Panc1 (cell line): ENCODE results near the gene RHBG. TPM values are rescaled to one million over a fixed set of nuclear protein-coding genes. Genes with fewer than 3 reads are reported as not detected.

Experiments used
- ATAC-seq: fragments of 200-7000 bp; cut with Tn5 transposase; 2 replicates; pipeline ENCODE4 v1.9.1; 2020; ENCODE audit warnings: mild to moderate bottlenecking, moderate library complexity
- BruUV-seq: library from RNA; stranded (reverse); fragments of 400-500 nt; replicated peaks from 2 replicates; lab custom pipeline; 2021; lab: Mats Ljungman, UMichigan
- CTCF ChIA-PET: fragments of 300-600 bp; sonication (Branson Sonifier 250); formaldehyde crosslinking; loops from one replicate; lab custom pipeline; 2022; ENCODE audit warnings: antibody characterized with exemption; lab: Charles Lee
- POLR2A ChIA-PET: fragments of 300-600 bp; sonication (Branson Sonifier 250); formaldehyde crosslinking; loops from one replicate; lab custom pipeline; 2022; ENCODE audit warnings: antibody characterized with exemption; lab: Charles Lee
- DNase-seq: peaks from one replicate; pipeline ENCODE4 v3.0.0-alpha.2; 2010; ENCODE audit warnings: low read depth, low spot score
- H3K27ac ChIP-seq: 2 replicates; pipeline ENCODE4 v1.5.1; 2011; ENCODE audit warnings: mild to moderate bottlenecking, low read length, inconsistent platforms
- H3K27me3 ChIP-seq: fragments of 200-500 bp; sonication (Bioruptor generic); 2 replicates; pipeline ENCODE4 v1.6.0; 2014; ENCODE audit warnings: low read length, inconsistent platforms; ENCODE audit not compliant: control insufficient read depth, insufficient read depth
- H3K36me3 ChIP-seq: fragments of 200-500 bp; sonication (Bioruptor generic); 2 replicates; pipeline ENCODE4 v1.5.1; 2014; ENCODE audit warnings: inconsistent platforms, mild to moderate bottlenecking, low read length, moderate library complexity; ENCODE audit not compliant: control insufficient read depth, insufficient read depth
- H3K4me1 ChIP-seq: 2 replicates; pipeline ENCODE4 v1.5.1; 2011; ENCODE audit warnings: inconsistent platforms, mild to moderate bottlenecking, low read length, moderate library complexity; ENCODE audit not compliant: control insufficient read depth, insufficient read depth
- H3K4me3 ChIP-seq, 2 experiments: 2 replicates each; pipeline ENCODE4 v1.5.1; 2011 to 2012; ENCODE audit warnings: low read depth in 2 of 2, low read length in 2 of 2, mild to moderate bottlenecking in 2 of 2, inconsistent platforms in 1 of 2, moderate library complexity in 1 of 2
- H3K9me3 ChIP-seq: fragments of 200-500 bp; sonication (Bioruptor generic); 2 replicates; pipeline ENCODE4 v1.5.1; 2014; ENCODE audit warnings: low read depth, mild to moderate bottlenecking, inconsistent platforms, low read length, moderate library complexity; ENCODE audit not compliant: control insufficient read depth, insufficient read depth
- POLR2AphosphoS5 ChIP-seq: IDR thresholded peaks from 2 replicates; pipeline ENCODE4 v1.6.1; 2012; ENCODE audit warnings: mild to moderate bottlenecking, low read depth, low read length, moderate library complexity
- TCF7L2 ChIP-seq: IDR thresholded peaks from 2 replicates; pipeline ENCODE4 v1.6.1; 2011; ENCODE audit warnings: mild to moderate bottlenecking, low read depth, low read length, inconsistent platforms
- in situ Hi-C: cut with HindIII; loops from 2 replicates; pipeline ENCODE4 v1.10.0; 2016; ENCODE audit warnings: low sequenced_read_pairs, low pct_unique_long_range_greater_than_20kb
- intact Hi-C: fragments of 100-400 bp; cut with micrococcal nuclease; formaldehyde crosslinking; loops from one replicate; pipeline ENCODE4 v1.10.0; 2022; ENCODE audit not compliant: unreplicated experiment
- total RNA-seq: library from RNA; stranded (reverse); gene quantifications from one replicate; pipeline ENCODE4 v1.2.1, GENCODE V29; 2021; ENCODE audit not compliant: unreplicated experiment
- TF ChIP-seq, protein P1 (sequence below): fragments of 450-650 bp; IDR thresholded peaks from 2 replicates; pipeline ENCODE4 v1.5.1; 2017; ENCODE audit warnings: mild to moderate bottlenecking
- TF ChIP-seq, protein P2 (sequence below), 2 experiments: IDR thresholded peaks; 2 replicates each; pipeline ENCODE4 v1.6.1; 2011 to 2012; ENCODE audit warnings: low read depth in 2 of 2, control low read depth in 1 of 2, low read length in 1 of 2, mild to moderate bottlenecking in 1 of 2, moderate library complexity in 1 of 2; ENCODE audit not compliant: insufficient read depth in 1 of 2

Gene RHBG
- total RNA-seq, 1 experiment from 2014 or later, result 0.28 TPM

DNA sequence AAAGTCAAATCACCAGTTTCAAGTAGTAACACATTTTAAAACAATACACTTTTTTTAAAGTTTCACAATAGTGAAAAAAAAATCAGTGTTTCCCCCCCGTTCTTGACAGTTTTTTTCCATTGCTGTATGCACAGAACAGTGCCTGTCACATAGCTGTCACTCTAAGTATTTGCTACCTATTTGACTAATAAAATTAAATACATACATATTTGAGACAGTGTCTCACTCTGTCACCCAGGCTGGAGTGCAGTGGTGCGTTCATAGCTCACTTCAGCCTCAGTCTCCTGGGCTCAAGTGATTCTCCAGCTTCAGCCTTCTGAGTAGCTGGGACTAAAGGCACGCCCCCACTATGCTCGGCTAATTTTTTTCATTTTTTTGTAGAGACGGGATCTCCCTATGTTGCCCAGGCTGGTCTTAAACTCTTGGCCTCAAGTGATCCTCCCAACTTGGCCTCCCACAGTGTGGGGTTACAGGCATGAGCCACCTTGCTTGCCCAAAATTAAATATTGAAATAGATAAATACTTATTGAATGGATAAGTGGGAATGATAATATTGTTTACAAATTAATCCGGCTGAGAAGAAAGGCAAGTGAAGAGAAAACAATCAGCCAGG is 12.6 kb upstream of the RHBG start:
- POLR2A ChIA-PET, result interaction anchor here (0.6 kb wide), 1 partner anchor 124 kb away, joined by 3 read pairs; no protein-coding TSS in a partner anchor
- intact Hi-C loops (no loop called here), in situ Hi-C loops (no loop called here)
- DNase-seq (no peak), ATAC-seq (peak; percentile 3; the same call in 1 of the 2 replicates)
- Histone ChIP-seq H3K9me3 (no peaks in the 10 kb centered on the region), H3K4me3 (no peak overlapping the region; a peak in 1 of 4 replicates), H3K36me3 (no peaks in the 10 kb centered on the region), H3K27ac (no peak overlapping the region), H3K27me3 (no peaks in the 10 kb centered on the region), H3K4me1 (no peaks in the 10 kb centered on the region)
- TF ChIP-seq, protein P1, sequence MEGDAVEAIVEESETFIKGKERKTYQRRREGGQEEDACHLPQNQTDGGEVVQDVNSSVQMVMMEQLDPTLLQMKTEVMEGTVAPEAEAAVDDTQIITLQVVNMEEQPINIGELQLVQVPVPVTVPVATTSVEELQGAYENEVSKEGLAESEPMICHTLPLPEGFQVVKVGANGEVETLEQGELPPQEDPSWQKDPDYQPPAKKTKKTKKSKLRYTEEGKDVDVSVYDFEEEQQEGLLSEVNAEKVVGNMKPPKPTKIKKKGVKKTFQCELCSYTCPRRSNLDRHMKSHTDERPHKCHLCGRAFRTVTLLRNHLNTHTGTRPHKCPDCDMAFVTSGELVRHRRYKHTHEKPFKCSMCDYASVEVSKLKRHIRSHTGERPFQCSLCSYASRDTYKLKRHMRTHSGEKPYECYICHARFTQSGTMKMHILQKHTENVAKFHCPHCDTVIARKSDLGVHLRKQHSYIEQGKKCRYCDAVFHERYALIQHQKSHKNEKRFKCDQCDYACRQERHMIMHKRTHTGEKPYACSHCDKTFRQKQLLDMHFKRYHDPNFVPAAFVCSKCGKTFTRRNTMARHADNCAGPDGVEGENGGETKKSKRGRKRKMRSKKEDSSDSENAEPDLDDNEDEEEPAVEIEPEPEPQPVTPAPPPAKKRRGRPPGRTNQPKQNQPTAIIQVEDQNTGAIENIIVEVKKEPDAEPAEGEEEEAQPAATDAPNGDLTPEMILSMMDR, result no peak
- TF ChIP-seq POLR2AphosphoS5, result no peak
- TF ChIP-seq, protein P2, sequence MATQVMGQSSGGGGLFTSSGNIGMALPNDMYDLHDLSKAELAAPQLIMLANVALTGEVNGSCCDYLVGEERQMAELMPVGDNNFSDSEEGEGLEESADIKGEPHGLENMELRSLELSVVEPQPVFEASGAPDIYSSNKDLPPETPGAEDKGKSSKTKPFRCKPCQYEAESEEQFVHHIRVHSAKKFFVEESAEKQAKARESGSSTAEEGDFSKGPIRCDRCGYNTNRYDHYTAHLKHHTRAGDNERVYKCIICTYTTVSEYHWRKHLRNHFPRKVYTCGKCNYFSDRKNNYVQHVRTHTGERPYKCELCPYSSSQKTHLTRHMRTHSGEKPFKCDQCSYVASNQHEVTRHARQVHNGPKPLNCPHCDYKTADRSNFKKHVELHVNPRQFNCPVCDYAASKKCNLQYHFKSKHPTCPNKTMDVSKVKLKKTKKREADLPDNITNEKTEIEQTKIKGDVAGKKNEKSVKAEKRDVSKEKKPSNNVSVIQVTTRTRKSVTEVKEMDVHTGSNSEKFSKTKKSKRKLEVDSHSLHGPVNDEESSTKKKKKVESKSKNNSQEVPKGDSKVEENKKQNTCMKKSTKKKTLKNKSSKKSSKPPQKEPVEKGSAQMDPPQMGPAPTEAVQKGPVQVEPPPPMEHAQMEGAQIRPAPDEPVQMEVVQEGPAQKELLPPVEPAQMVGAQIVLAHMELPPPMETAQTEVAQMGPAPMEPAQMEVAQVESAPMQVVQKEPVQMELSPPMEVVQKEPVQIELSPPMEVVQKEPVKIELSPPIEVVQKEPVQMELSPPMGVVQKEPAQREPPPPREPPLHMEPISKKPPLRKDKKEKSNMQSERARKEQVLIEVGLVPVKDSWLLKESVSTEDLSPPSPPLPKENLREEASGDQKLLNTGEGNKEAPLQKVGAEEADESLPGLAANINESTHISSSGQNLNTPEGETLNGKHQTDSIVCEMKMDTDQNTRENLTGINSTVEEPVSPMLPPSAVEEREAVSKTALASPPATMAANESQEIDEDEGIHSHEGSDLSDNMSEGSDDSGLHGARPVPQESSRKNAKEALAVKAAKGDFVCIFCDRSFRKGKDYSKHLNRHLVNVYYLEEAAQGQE (IDR thresholded peaks at IDR 0.05; ENCODE audit: insufficient read depth in 1 of 2, low read depth in 2 of 2, low read length in 1 of 2), result no peak
- no peak for TF ChIP-seq TCF7L2
- CTCF ChIA-PET, result interaction anchor here (1.3 to 1.4 kb wide), 2 partner anchors 14 to 89 kb away, joined by 3 to 9 read pairs; no protein-coding TSS in a partner anchor
- no TSS peak for BruUV-seq

DNA sequence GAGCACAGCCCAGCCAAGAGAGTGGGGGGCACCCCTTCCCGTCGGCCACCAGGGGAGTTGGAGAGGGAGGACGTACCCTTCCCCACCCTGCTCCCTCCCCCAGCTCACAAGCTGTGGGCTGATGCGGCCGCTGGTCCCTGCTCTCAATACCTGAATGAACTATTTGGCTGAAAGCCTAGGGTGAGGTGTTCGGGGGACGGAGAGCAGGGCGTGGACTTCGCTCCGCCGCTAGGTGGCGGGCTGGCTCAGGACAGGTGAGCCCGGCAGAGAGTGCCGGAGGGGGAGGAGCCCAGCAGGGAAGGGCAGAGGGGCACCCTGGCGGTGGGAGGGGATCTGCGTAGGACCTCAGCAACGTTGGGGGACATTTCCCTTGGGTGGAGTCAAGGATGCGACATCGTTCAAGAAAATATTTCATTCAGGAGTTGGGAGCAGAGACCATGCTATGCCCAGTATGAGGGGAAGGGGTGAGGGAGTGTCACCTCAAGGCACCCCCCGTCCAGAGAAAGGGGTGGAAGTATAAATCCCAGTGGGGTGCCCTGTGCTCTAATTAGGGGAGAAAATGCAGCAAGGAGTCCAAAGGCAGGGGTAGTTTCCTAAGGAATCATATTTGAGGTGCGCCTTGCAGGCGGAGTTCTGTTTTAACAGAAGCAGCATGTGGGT is 12.0 kb upstream of the RHBG start:
- intact Hi-C loops, result no loop called here
- ChIA-PET POLR2A (no interaction called here), CTCF (interaction anchor here (1.3 to 1.4 kb wide), 2 partner anchors 13 to 89 kb away, joined by 3 to 9 read pairs; no protein-coding TSS in a partner anchor)
- no peaks in the 10 kb centered on the region for H3K36me3 ChIP-seq
- H3K9me3 ChIP-seq, result no peaks in the 10 kb centered on the region
- H3K4me1 ChIP-seq, result no peaks in the 10 kb centered on the region
- peak; percentile 95 for ATAC-seq
- H3K27me3 ChIP-seq, result no peaks in the 10 kb centered on the region
- no peak for DNase-seq
- BruUV-seq, result no TSS peak
- no peak overlapping the region; a peak in 1 of 4 replicates for H3K4me3 ChIP-seq
- H3K27ac ChIP-seq, result no peak overlapping the region
- in situ Hi-C loops, result no loop called here
- TF ChIP-seq, protein P2 (IDR thresholded peaks at IDR 0.05; ENCODE audit: insufficient read depth in 1 of 2, low read depth in 2 of 2, low read length in 1 of 2), result no peak
- TF ChIP-seq, protein P1, result peak; percentile 98
